Measurements from ENCODE around the gene BAIAP2. TPM values are rescaled to one million over a fixed set of nuclear protein-coding genes. Genes with fewer than 3 reads are reported as not detected.

BAIAP2 gene
- total and polyA plus RNA-seq, 12 donors: 9.5 to 25.8 (median 15.6) TPM

DNA sequence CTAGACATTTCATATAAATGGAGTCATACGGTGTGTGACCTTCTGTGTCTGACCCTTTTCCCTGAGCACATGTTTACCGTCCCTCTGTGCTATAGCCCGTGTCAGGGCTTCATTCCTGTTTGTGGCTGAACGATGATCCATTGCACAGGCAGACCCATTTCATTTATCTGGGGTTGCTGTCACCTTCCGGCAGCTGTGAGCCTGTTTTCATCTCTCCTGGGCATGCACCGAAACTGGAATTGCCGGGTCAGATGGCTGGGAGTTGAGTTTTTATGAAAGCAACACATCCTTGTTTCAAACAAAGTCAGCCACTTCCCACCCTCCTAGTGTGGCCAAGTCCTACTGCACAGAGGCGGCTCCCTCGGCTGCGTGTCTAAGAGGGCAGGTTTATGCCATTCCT lies 25.5 kb downstream of the BAIAP2 start:
- DNase-seq (no peak), ATAC-seq (no peak)
- TF ChIP-seq, protein P1, sequence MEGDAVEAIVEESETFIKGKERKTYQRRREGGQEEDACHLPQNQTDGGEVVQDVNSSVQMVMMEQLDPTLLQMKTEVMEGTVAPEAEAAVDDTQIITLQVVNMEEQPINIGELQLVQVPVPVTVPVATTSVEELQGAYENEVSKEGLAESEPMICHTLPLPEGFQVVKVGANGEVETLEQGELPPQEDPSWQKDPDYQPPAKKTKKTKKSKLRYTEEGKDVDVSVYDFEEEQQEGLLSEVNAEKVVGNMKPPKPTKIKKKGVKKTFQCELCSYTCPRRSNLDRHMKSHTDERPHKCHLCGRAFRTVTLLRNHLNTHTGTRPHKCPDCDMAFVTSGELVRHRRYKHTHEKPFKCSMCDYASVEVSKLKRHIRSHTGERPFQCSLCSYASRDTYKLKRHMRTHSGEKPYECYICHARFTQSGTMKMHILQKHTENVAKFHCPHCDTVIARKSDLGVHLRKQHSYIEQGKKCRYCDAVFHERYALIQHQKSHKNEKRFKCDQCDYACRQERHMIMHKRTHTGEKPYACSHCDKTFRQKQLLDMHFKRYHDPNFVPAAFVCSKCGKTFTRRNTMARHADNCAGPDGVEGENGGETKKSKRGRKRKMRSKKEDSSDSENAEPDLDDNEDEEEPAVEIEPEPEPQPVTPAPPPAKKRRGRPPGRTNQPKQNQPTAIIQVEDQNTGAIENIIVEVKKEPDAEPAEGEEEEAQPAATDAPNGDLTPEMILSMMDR (IDR thresholded peaks at IDR 0.05): no peak
- intact Hi-C loops (cut with DNase I): no loop called here
- no peak overlapping the region for H3K4me3 ChIP-seq
- 88 to 93% methylated on average over 10 of the region's 10 CpGs for WGBS, 2 donors
- H3K36me3 ChIP-seq: peaks cover 0 to 28% (median 0%) of the 10 kb centered on the region in 9 donors
- H3K27me3 ChIP-seq: no peaks in the 10 kb centered on the region
- no peak overlapping the region for H3K27ac ChIP-seq
- peaks cover 18 to 50% (median 42%) of the 10 kb centered on the region in 9 donors for H3K4me1 ChIP-seq
- no peaks in the 10 kb centered on the region for H3K9me3 ChIP-seq

DNA sequence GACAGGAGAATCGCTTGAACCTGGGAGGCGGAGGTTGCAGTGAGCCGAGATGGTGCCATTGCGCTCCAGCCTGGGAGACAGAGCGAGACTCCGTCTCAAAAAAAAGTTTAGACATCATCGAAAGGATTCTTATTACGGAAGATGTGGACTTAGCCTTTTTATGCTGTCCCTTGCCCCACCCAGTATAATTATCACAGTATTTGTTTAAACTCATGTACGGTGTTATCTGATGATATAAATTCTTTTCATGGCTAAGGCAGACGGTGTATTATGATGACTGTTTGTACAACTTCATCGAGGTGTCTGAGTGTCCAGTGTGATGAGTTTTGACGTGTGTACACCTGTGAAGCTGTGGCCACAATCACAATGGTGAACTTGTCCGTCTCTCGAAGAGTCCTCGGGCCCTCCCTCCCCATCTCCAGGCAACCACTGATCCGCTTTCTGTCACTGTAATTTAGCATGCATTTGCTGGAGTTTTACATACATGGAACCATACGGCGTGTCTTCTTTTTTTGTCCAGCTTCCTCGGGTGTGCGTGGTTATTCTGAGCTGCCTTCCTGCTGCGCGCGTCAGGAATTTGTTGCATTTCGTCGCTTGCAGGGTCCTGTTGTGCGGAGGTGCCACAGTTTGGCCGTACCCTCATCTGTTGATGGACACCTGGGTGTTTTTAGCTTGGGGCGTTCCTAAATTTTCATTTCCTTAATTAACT lies 26.2 kb downstream of the BAIAP2 start:
- DNase-seq: no peak
- no peak for ATAC-seq
- TF ChIP-seq, protein P1 (IDR thresholded peaks at IDR 0.05): no peak
- no peak overlapping the region for H3K4me3 ChIP-seq
- no peaks in the 10 kb centered on the region for H3K27me3 ChIP-seq
- intact Hi-C loops (cut with DNase I): no loop called here
- H3K27ac ChIP-seq: no peak overlapping the region
- 94 to 97% methylated on average over 28 of the region's 28 CpGs for WGBS, 2 donors
- peaks cover 19 to 55% (median 48%) of the 10 kb centered on the region in 9 donors for H3K4me1 ChIP-seq
- H3K9me3 ChIP-seq: no peaks in the 10 kb centered on the region
- peaks cover 0 to 28% (median 0%) of the 10 kb centered on the region in 9 donors for H3K36me3 ChIP-seq

DNA sequence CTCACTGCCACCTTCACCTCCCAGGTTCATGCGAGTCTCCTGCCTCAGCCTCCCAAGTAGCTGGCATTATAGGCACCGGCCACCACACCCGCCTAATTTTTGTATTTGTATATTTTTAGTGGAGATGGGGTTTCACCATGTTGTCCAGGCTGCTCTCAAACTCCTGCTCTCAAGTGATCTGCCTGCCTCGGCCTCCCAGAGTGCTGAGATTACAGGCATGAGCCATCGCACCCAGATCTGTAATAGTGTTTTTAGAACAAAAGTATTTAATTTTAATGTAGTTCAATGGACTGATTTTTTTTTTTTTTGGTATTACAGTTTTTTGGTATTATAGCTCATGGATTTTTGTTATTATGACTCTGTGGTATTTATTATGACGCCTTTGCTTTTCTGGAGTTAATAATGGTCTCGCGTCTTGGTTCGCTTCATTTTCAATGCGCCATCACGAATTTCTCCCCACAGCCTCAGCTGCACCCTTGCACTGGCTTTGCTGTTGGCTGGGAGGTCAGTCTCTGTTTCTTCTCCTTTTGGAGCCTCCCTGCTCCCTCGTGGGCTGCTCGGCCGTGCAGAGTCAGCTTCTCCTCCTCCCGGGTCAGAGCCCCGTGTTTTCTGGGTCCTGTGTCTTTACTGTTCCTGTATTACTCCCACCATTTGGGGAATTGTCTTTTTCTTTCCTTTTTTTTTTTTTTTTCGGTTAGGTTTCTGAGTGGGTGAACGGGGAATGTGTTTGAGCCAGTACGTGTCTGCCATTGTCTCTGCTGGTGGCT lies 27.2 kb downstream of the BAIAP2 start:
- Histone ChIP-seq H3K4me3 (no peak overlapping the region), H3K4me1 (peaks cover 16 to 53% (median 42%) of the 10 kb centered on the region in 9 donors), H3K27me3 (no peaks in the 10 kb centered on the region), H3K36me3 (peaks cover 0 to 28% (median 0%) of the 10 kb centered on the region in 9 donors), H3K27ac (no peak overlapping the region), H3K9me3 (no peaks in the 10 kb centered on the region)
- WGBS, 2 donors: 93% methylated on average over 19 of the region's 19 CpGs
- intact Hi-C loops (cut with DNase I): no loop called here
- ATAC-seq (no peak), DNase-seq (no peak)
- TF ChIP-seq, protein P1 (IDR thresholded peaks at IDR 0.05): no peak

DNA sequence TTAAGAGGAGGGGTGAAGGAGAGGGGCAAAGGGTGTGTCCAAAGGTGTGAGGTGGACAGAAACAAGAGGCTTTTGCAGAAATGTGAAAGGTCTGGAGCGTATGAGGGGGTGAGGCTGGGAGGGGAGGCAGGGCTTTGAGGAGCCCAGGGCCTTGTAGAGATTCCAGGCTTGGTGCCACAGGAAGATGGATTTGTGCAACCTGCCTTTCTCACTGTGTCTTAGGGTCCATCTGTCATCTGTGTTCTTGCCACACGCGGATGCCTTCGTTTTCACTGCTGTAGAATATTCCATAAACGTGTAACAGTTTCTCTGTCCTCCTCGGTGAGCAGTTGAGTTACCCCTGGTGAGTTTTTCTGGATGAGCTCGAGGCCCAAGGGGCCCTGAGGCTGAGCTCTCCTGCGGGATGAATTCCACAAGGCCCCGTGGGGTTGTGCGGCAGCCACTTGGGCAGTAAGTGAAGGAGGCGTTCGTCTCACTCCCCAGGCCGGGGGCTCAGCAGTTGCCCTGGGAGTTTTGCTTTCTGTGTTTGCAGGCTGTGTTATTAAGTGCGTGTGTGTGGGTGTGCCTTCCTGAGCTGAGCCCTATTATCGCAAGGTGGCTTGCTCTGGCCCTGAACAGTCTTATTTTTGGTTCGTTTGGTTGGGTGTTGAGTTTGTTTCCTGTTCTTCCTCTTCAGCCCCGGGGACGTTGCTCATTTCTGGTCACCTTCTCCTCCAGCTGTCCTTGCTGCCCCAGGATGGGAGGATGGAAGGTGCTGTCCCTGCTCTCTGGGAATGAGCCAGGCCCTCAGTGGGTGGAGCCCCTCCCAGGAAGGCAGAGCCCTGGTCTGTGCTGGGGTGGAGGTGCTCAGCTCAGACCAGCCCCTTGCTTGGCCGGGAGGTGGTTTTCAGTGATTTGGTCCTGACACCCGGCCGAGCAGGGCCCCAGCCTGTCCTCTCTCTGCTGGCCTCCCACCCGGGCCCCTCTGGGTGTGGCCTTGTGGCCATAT lies 28.4 kb downstream of the BAIAP2 start:
- intact Hi-C loops (cut with DNase I): no loop called here
- no peak for DNase-seq
- H3K27ac ChIP-seq: peak overlapping the region in 3 of 10 donors; percentile 17 to 77 (median 66)
- peaks cover 0 to 24% (median 0%) of the 10 kb centered on the region in 9 donors for H3K36me3 ChIP-seq
- peaks cover 19 to 43% (median 31%) of the 10 kb centered on the region in 9 donors for H3K4me1 ChIP-seq
- ATAC-seq: peak in 5 of 8 donors; percentile 15 to 63 (median 40)
- no peaks in the 10 kb centered on the region for H3K27me3 ChIP-seq
- TF ChIP-seq, protein P1 (IDR thresholded peaks at IDR 0.05): no peak
- no peaks in the 10 kb centered on the region for H3K9me3 ChIP-seq
- no peak overlapping the region for H3K4me3 ChIP-seq
- WGBS, 2 donors: 73 to 83% methylated on average over 22 of the region's 22 CpGs

All from heart right ventricle (tissue), 16 donors.